ENCODE data around the gene DGUOK. TPM values are rescaled to one million over a fixed set of nuclear protein-coding genes. Genes with fewer than 3 reads are reported as not detected.
"Not testable (repeated sequence)": the region's sequence is repeated elsewhere in the genome, so short reads cannot be mapped to it uniquely, and the experiment has no call there.

DGUOK gene
- total RNA-seq, 1 experiment from 2014 or later, result 100 TPM

DNA sequence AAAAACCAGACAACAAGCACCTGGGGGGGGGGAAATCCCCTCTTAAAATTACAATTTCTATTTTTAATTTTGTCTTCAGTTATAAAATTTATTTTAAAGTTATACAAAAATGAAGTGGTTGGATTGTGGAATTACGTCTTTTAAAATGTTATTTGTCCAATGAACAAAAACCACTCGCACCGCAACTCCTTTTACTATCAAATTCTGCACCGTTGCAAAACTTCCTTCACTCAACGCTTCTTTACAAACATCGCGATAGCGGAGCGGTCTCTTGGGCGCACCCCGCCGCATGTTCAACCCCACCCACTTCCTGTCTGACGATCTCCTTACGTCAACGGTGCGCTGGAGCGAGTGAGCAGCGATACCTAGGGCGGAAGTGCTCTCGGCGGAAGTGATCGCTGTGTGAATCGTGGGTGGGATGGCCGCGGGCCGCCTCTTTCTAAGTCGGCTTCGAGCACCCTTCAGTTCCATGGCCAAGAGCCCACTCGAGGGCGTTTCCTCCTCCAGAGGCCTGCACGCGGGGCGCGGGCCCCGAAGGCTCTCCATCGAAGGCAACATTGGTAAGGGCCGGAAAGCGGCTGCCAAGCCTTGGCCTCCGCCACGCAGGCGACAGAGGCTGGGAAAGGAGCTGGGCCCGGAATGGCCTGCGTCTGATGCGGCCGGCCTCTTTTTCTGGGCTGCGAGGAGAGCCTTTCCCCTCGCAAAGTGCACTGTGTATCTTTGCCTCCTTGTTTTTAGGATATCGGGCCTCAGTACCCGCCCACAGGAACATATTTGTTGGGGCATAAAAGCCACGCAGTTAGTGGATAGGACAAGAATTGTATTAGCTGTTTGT is at the start of gene DGUOK (continued):
- peak; percentile 76 for TF ChIP-seq CEBPB (IDR thresholded peaks at IDR 0.05; ENCODE audit: low read depth)

- no TSS peak for BruUV-seq (replicated peaks)
- no peak for DNase-seq (ENCODE audit: low read depth, low spot score)
- Histone ChIP-seq H3K9me3 (ENCODE audit: control insufficient read depth in 1 of 2, insufficient read depth in 1 of 2, low read depth in 1 of 2, low read length in 2 of 2) (no peaks in the 10 kb centered on the region), H3K27ac (ENCODE audit: low read depth, low read length) (no peak overlapping the region), H3K79me2 (ENCODE audit: insufficient read depth, low read length) (no peaks in the 10 kb centered on the region), H3K4me1 (ENCODE audit: control insufficient read depth in 1 of 2, insufficient read depth in 2 of 2, low read length in 2 of 2) (no peaks in the 10 kb centered on the region), H3K36me3 (ENCODE audit: control insufficient read depth in 1 of 2, insufficient read depth in 2 of 2, low read length in 2 of 2) (no peaks in the 10 kb centered on the region), H2AFZ (ENCODE audit: low read depth, low read length, poor library complexity, severe bottlenecking) (no peak overlapping the region), H4K20me1 (ENCODE audit: insufficient read depth) (no peaks in the 10 kb centered on the region), H3K4me2 (ENCODE audit: low read length) (no peak overlapping the region), H3K4me3 (replicated peaks in 1 of 2; ENCODE audit: low read depth in 1 of 2, low read length in 2 of 2) (no peak overlapping the region), H3K9ac (ENCODE audit: low read length) (no peak overlapping the region), H3K27me3 (ENCODE audit: insufficient read depth, low read length) (no peaks in the 10 kb centered on the region), H3K9me2 (ENCODE audit: insufficient read depth) (no peaks in the 10 kb centered on the region)
- no peak for ATAC-seq
- CTCF ChIA-PET, result no interaction called here
- RAD21 ChIA-PET (ENCODE audit: low non-redundant PET in 1 of 2, low total read pairs in 2 of 2, uncharacterized antibody in 2 of 2, unreplicated experiment in 2 of 2), result no interaction called here
- intact Hi-C loops (cut with micrococcal nuclease), result no loop called here
- TF ChIP-seq SRF (IDR thresholded peaks at IDR 0.05; ENCODE audit: low read depth), result no peak
- TF ChIP-seq REST (IDR thresholded peaks at IDR 0.05; ENCODE audit: low read depth), result no peak
- no peak for TF ChIP-seq SP1 (IDR thresholded peaks at IDR 0.05; ENCODE audit: low read depth)
- no peak for TF ChIP-seq EZH2phosphoT487 (IDR thresholded peaks at IDR 0.05; ENCODE audit: borderline replicate concordance)
- TF ChIP-seq CBX3 (IDR thresholded peaks at IDR 0.05; ENCODE audit: low read depth), result no peak
- no peak for TF ChIP-seq ZNF274 (IDR thresholded peaks at IDR 0.05; ENCODE audit: low read depth, low read length)
- TF ChIP-seq TCF7L2 (IDR thresholded peaks at IDR 0.05; ENCODE audit: borderline replicate concordance, extremely low read depth, insufficient read depth, insufficient read length), result no peak
- TF ChIP-seq CEBPB (IDR thresholded peaks at IDR 0.05; ENCODE audit: low read depth), result no peak
- no peak for TF ChIP-seq EGR1 (IDR thresholded peaks at IDR 0.05; ENCODE audit: low read depth)
- TF ChIP-seq RAD21 (IDR thresholded peaks at IDR 0.05; ENCODE audit: low read depth), result no peak
- TF ChIP-seq MAX (IDR thresholded peaks at IDR 0.05), result no peak
- POLR2A ChIA-PET, result no interaction called here
Measured at GRCh38 chr2:73877071-73877802, 49.4 kb upstream of the DGUOK start.

GRCh38 chr2:73877984-73878383 is 48.7 kb upstream of the DGUOK start:
- H3K9me3 ChIP-seq (ENCODE audit: control insufficient read depth in 1 of 2, insufficient read depth in 1 of 2, low read depth in 1 of 2, low read length in 2 of 2); DNase-seq (ENCODE audit: low read depth, low spot score); intact Hi-C loops (cut with micrococcal nuclease); RAD21 ChIA-PET (ENCODE audit: low non-redundant PET in 1 of 2, low total read pairs in 2 of 2, uncharacterized antibody in 2 of 2, unreplicated experiment in 2 of 2); H3K9ac ChIP-seq (ENCODE audit: low read length); H3K4me2 ChIP-seq (ENCODE audit: low read length); H2AFZ ChIP-seq (ENCODE audit: low read depth, low read length, poor library complexity, severe bottlenecking); H3K79me2 ChIP-seq (ENCODE audit: insufficient read depth, low read length); H3K36me3 ChIP-seq (ENCODE audit: control insufficient read depth in 1 of 2, insufficient read depth in 2 of 2, low read length in 2 of 2); H3K27me3 ChIP-seq (ENCODE audit: insufficient read depth, low read length); H3K4me3 ChIP-seq (replicated peaks in 1 of 2; ENCODE audit: low read depth in 1 of 2, low read length in 2 of 2); CTCF ChIA-PET; H3K27ac ChIP-seq (ENCODE audit: low read depth, low read length); H3K4me1 ChIP-seq (ENCODE audit: control insufficient read depth in 1 of 2, insufficient read depth in 2 of 2, low read length in 2 of 2); H4K20me1 ChIP-seq (ENCODE audit: insufficient read depth); POLR2A ChIA-PET; ATAC-seq; BruUV-seq (replicated peaks); H3K9me2 ChIP-seq (ENCODE audit: insufficient read depth): not testable (repeated sequence)

All from HCT116 (cell line).